Activated naive CD8-positive, alpha-beta T cell (primary cell): Measurements from ENCODE around the gene WASHC2C.
"Not testable (repeated sequence)": the region's sequence is repeated elsewhere in the genome, so short reads cannot be mapped to it uniquely, and the experiment has no call there.

ENCODE experiments used
- H3K27ac Mint-ChIP-seq: one replicate; pipeline ENCODE4 v1.8.0; 2021; ENCODE audit warnings: mixed read lengths
- H3K27me3 Mint-ChIP-seq: one replicate; pipeline ENCODE4 v1.8.0; 2021; ENCODE audit warnings: mixed read lengths
- H3K36me3 Mint-ChIP-seq: one replicate; pipeline ENCODE4 v1.8.0; 2021; ENCODE audit warnings: mixed read lengths
- H3K4me1 Mint-ChIP-seq: one replicate; pipeline ENCODE4 v1.8.0; 2021; ENCODE audit warnings: low read depth, mixed read lengths
- H3K4me3 Mint-ChIP-seq: one replicate; pipeline ENCODE4 v1.8.0; 2021; ENCODE audit warnings: mild to moderate bottlenecking, mixed read lengths
- H3K9me3 Mint-ChIP-seq: one replicate; pipeline ENCODE4 v1.8.0; 2021; ENCODE audit warnings: low read depth, mixed read lengths

Gene WASHC2C

DNA sequence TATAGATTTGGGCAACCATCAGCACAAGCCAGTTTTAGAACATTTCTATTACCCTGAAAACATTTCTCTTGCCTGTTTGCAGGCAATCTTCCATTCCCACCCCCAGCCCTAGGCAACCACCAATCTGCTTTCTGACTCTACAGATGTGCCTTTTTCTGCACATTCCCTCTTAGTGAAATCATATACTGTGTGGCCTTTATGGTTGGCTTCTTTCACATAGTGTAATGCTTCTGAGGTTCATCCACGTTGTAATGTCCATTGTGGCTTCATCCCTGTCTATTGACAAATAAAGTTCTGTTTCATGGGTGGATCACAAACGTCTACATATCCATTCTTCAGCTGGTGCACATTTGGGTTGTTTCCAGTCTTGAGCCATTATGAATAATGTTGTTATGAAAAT lies 77.9 kb downstream of the WASHC2C start:
- not testable (repeated sequence) for H3K4me3 Mint-ChIP-seq, H3K9me3 Mint-ChIP-seq, H3K27ac Mint-ChIP-seq, H3K4me1 Mint-ChIP-seq, H3K27me3 Mint-ChIP-seq, H3K36me3 Mint-ChIP-seq

DNA sequence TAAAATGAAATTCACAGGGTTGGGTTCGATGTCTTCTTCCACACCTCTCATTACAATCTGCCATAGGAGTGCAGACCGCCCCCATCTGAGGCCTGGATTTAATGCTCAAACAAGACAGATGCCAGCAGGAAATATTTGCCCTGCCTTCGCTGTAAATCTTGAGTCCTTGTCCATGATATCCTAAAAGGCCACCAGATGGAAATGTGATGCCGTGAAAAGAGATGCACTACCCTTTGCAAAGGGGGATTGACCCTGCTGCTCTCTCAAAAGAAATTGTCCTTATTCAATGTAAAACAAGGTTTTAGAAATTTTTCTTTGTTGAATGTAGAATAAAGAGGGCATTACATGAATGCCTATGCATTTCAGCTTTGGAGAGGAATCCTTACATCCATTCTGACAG lies 82.8 kb downstream of the WASHC2C start:
- Mint-ChIP-seq H3K27me3 (peaks cover 1% of the 10 kb centered on the region), H3K4me3 (no peak overlapping the region), H3K27ac (no peak overlapping the region), H3K36me3 (no peaks in the 10 kb centered on the region), H3K9me3 (no peaks in the 10 kb centered on the region), H3K4me1 (no peaks in the 10 kb centered on the region)

DNA sequence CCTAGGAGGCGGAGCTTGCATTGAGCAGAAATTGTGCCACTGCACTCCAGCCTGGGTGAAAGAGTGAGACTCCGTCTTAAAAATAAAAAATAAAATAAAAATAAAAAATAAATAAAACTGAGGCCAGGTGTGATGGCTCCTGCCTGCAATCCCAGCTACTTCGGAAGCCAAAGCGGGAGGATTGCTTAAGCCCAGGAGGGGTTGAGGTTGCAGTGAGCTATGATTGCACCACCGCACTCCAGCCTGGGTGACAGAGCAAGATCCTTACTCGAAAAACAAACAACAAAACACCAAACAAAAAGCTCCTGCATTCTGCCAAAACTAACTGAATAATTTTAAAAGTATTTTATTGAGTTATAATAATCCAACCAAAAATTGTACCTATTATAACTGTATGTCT lies 84.0 kb downstream of the WASHC2C start:
- H3K9me3 Mint-ChIP-seq, result no peaks in the 10 kb centered on the region
- H3K27ac Mint-ChIP-seq, result no peak overlapping the region
- no peaks in the 10 kb centered on the region for H3K36me3 Mint-ChIP-seq
- no peaks in the 10 kb centered on the region for H3K4me1 Mint-ChIP-seq
- H3K4me3 Mint-ChIP-seq, result no peak overlapping the region
- peaks cover 1% of the 10 kb centered on the region for H3K27me3 Mint-ChIP-seq

DNA sequence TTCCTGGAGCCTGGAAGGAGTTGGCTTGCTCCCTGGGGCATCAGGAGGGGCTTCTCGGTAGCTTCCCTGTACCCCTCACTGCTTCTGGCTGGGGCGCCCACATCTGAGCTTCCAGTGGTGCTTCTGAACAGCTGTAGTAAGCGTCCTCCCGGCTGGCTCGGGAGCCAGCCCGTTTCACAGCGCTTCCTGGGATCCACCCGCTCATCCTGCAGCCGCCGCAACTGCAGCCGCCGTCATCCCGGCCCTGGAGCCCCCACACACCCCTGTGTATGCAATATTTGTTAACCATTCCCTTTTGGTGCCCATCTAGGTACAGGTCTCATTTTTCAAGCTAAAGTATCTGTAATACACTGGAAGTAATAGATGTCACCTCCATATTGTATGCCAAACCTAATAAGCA lies 85.9 kb downstream of the WASHC2C start:
- H3K4me3 Mint-ChIP-seq, H3K9me3 Mint-ChIP-seq, H3K27ac Mint-ChIP-seq, H3K27me3 Mint-ChIP-seq, H3K36me3 Mint-ChIP-seq, H3K4me1 Mint-ChIP-seq: not testable (repeated sequence)

DNA sequence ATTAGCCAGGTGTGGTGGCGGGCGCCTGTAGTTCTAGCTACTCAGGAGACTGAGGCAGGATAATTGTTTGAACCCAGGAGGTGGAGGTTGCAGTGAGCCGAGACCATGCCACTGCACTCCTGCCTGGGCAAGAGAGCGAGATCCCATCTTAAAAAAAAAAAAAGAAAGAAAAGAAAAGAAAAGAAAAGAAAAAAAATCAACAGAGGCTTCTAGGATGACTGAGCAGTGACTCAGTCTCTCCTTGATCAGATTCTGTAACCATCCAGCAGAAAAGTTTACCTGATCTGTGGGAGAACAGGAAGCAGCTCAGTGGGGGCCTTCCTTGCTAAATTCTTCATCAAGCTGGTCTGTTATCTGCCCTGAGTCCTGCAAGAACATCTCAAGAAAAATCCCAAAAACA lies 87.1 kb downstream of the WASHC2C start:
- H3K36me3 Mint-ChIP-seq, H3K9me3 Mint-ChIP-seq, H3K27ac Mint-ChIP-seq, H3K4me1 Mint-ChIP-seq, H3K4me3 Mint-ChIP-seq, H3K27me3 Mint-ChIP-seq: not testable (repeated sequence)

DNA sequence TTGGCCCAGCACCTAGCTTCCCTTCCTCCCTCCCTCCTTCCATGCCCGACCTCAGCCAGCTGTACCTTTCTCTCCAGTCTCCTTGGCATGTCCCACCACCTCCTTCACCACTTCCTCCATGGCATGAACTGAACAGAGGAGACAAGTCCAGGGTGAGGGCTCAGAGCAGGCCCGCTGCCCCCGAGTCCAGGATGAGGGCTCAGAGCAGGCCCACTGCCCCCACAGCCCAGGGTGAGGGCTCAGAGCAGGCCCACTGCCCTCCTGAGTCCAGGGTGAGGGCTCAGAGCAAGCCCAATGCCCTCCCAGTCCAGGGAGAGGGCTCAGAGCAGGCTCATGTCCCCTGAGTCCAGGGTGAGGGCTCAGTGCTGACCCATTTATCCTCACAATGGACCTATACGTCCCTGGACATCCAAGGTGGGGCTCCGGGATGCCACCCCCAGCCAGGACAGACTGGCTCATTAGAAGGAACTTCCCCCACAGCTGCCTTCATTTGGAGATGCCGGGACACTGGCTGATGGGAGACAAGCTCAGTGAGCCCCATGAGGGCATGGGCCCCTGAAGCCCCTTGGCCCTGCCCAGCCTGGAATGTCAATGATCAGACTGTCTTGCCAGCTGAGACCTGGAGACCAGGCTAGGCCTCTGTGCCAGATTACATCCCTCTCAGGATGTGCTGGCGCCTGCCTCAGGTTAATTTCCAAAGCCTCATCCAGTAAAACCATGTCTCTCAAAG lies 90.2 kb downstream of the WASHC2C start:
- Mint-ChIP-seq H3K27ac (no peak overlapping the region), H3K36me3 (no peaks in the 10 kb centered on the region), H3K4me3 (no peak overlapping the region), H3K27me3 (no peaks in the 10 kb centered on the region), H3K4me1 (no peaks in the 10 kb centered on the region), H3K9me3 (no peaks in the 10 kb centered on the region)

DNA sequence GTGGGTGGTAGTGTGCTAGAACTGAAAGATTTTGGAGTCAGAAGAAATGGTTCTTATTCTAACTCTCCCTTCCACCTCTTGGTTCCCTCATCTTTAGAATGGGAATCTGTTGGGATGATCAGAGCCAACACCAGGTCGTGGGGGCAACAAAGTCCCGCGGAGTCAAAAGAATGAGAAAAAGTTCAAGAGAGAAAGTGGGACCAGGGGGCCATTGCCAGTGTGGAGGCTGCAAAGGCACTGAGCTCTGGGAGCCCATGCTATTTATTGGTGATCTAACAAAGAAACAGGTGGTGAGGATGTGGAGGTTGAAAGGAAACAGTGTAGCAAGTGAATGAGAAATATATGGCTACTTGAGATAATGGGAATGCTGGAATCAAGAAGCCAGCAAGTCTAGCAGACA lies 90.8 kb downstream of the WASHC2C start:
- Mint-ChIP-seq H3K9me3 (no peaks in the 10 kb centered on the region), H3K36me3 (no peaks in the 10 kb centered on the region), H3K4me1 (no peaks in the 10 kb centered on the region), H3K27ac (no peak overlapping the region), H3K4me3 (no peak overlapping the region), H3K27me3 (no peaks in the 10 kb centered on the region)

DNA sequence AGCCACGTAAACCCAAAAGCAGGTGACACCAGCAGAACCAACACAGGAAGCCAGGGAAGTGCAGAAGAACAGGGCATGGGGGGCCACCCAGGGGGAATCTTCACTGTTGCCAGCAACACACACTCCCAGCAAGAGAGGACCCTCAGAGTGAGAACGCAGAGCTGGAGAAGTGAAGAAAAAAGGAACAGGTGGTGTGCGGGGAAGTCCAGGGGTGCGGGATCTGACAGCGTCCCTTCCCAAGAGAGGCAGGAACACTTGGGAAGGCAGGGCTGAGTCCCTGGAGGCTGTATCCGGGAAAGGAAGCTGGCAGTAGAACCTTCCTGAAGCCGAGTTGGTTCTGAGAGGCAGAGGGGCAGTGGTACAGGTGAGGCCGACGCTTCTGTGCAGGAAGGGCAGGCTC lies 92.5 kb downstream of the WASHC2C start:
- Mint-ChIP-seq H3K27me3 (no peaks in the 10 kb centered on the region), H3K4me3 (no peak overlapping the region), H3K4me1 (no peaks in the 10 kb centered on the region), H3K36me3 (no peaks in the 10 kb centered on the region), H3K9me3 (no peaks in the 10 kb centered on the region), H3K27ac (no peak overlapping the region)

DNA sequence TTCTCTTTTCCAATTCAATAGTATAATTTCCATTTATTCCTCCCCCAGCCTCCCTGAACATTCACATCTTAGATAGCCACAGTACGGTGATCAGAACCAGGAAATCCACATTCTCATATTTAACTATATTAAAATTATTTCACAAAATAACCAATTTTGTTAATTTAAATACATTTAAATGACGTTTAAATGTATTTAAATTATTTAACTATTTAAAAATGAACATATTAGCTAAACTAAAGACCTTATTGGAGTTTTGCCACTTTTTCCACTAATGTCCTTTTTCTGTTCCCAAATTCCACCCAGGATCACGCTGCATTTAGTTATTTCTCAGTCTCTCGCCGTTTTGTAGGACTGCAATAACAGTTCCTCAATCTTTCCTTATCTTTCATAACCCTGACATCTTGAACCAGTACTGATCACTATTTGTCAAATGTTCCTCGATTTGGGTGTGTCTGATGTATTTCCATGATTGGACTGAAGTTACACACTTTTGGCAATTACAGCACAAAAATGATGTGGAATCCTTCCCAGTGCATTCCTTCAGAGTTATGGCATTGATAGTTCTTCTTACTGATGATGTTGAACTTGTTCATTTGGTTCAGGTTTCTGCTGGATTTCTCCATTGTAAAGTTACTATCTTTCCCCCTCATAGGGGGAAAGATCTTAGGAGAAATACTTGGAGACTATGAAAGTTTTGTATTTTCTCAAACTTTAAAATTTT lies 93.2 kb downstream of the WASHC2C start:
- H3K27me3 Mint-ChIP-seq, H3K4me3 Mint-ChIP-seq, H3K9me3 Mint-ChIP-seq, H3K27ac Mint-ChIP-seq, H3K36me3 Mint-ChIP-seq, H3K4me1 Mint-ChIP-seq: not testable (repeated sequence)

DNA sequence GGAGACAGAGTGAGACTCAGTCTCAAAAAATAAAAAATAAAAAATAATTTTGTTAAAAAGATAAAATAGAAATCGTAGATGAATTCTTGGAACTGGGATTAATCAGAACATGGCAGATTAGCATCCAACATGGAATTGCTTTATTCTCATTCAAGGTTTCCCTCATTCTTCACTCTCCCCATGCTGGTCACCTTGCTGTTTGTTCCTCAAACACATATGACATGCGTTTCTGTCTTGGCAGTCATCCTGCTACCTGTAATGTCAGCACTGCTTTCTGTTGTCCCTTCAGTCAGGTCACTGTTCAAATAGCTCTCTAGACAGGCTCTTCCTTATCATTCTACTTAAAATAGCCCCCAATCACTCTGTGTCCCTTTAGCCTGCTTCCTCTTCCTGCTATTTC lies 95.9 kb downstream of the WASHC2C start:
- not testable (repeated sequence) for H3K9me3 Mint-ChIP-seq, H3K36me3 Mint-ChIP-seq, H3K4me1 Mint-ChIP-seq, H3K27ac Mint-ChIP-seq, H3K27me3 Mint-ChIP-seq, H3K4me3 Mint-ChIP-seq
